GM23338 (cell line): ENCODE data around the gene G6PD. TPM values are rescaled to one million over a fixed set of nuclear protein-coding genes. Genes with fewer than 3 reads are reported as not detected.

Experiments used
- ATAC-seq: fragments of 200-7000 bp; cut with Tn5 transposase; 3 replicates; pipeline ENCODE4 v1.9.1; 2020
- DNase-seq: peaks from one replicate; pipeline ENCODE4 v3.0.0-alpha.2; 2015; ENCODE audit warnings: low spot score
- H2AFZ ChIP-seq: fragments of 200-600 bp; sonication (generic); 2 replicates; pipeline ENCODE4 v1.8.0; 2016; ENCODE audit warnings: antibody characterized with exemption, mild to moderate bottlenecking, moderate library complexity
- H3F3A ChIP-seq: fragments of 200-600 bp; sonication (generic); replicated peaks from 2 replicates; pipeline ENCODE4 v1.8.0; 2017; ENCODE audit warnings: antibody characterized with exemption, mixed run types, low read depth
- H3K27ac ChIP-seq: fragments of 200-600 bp; sonication (generic); 2 replicates; pipeline ENCODE4 v1.6.1; 2016; ENCODE audit warnings: low read depth
- H3K27me3 ChIP-seq: fragments of 200-600 bp; sonication (generic); 2 replicates; pipeline ENCODE4 v1.8.0; 2016; ENCODE audit warnings: mild to moderate bottlenecking, mixed run types, moderate library complexity; ENCODE audit not compliant: insufficient read depth
- H3K36me3 ChIP-seq: fragments of 200-600 bp; sonication (generic); 2 replicates; pipeline ENCODE4 v1.8.0; 2016; ENCODE audit warnings: mild to moderate bottlenecking; ENCODE audit not compliant: insufficient read depth
- H3K4me1 ChIP-seq: fragments of 200-600 bp; sonication (generic); 2 replicates; pipeline ENCODE4 v1.8.0; 2016; ENCODE audit warnings: mild to moderate bottlenecking, moderate library complexity; ENCODE audit not compliant: insufficient read depth
- H3K4me2 ChIP-seq: fragments of 200-600 bp; sonication (generic); 2 replicates; pipeline ENCODE4 v1.7.1; 2017; ENCODE audit warnings: mixed run types
- H3K4me3 ChIP-seq: fragments of 200-600 bp; sonication (generic); 2 replicates; pipeline ENCODE4 v1.6.1; 2016; ENCODE audit warnings: mixed run types
- H3K79me2 ChIP-seq: fragments of 200-600 bp; sonication (generic); replicated peaks from 2 replicates; pipeline ENCODE4 v1.8.0; 2017; ENCODE audit warnings: mild to moderate bottlenecking; ENCODE audit not compliant: insufficient read depth
- H3K9me2 ChIP-seq: fragments of 200-600 bp; sonication (generic); 2 replicates; pipeline ENCODE4 v1.8.0; 2017; ENCODE audit not compliant: insufficient read depth
- H4K20me1 ChIP-seq: fragments of 200-600 bp; sonication (generic); replicated peaks from 2 replicates; pipeline ENCODE4 v1.8.0; 2017; ENCODE audit warnings: mild to moderate bottlenecking; ENCODE audit not compliant: insufficient read depth
- H3K27ac Mint-ChIP-seq: 2 replicates; pipeline ENCODE4 v1.8.0; 2020; ENCODE audit warnings: inconsistent platforms, mild to moderate bottlenecking, moderate library complexity, mixed read lengths
- H3K27me3 Mint-ChIP-seq: 3 replicates; pipeline ENCODE4 v1.8.0; 2022; ENCODE audit warnings: low read depth, mild to moderate bottlenecking, moderate library complexity, mixed read lengths, inconsistent platforms; ENCODE audit not compliant: insufficient read depth, poor library complexity
- H3K36me3 Mint-ChIP-seq: 3 replicates; pipeline ENCODE4 v1.8.0; 2021; ENCODE audit warnings: low read depth, mild to moderate bottlenecking, inconsistent platforms, moderate library complexity, mixed read lengths
- H3K4me1 Mint-ChIP-seq: 3 replicates; pipeline ENCODE4 v1.8.0; 2020; ENCODE audit warnings: mild to moderate bottlenecking, inconsistent platforms, mixed read lengths
- H3K4me3 Mint-ChIP-seq: 3 replicates; pipeline ENCODE4 v1.8.0; 2021; ENCODE audit warnings: moderate library complexity, mild to moderate bottlenecking, inconsistent platforms, mixed read lengths
- H3K9me3 Mint-ChIP-seq: 3 replicates; pipeline ENCODE4 v1.8.0; 2020; ENCODE audit warnings: moderate library complexity, mild to moderate bottlenecking, inconsistent platforms, mixed read lengths
- CREB1 ChIP-seq: fragments of 250-450 bp; sonication (Bioruptor Pico); IDR thresholded peaks from 2 replicates; pipeline ENCODE4 v1.5.0; 2020; ENCODE audit warnings: low read depth, mild to moderate bottlenecking, moderate library complexity
- EZH2 ChIP-seq: fragments of 200-600 bp; sonication (generic); IDR thresholded peaks from one replicate; pipeline ENCODE4 v1.8.0; 2017; ENCODE audit warnings: antibody characterized with exemption, mild to moderate bottlenecking, low read depth; ENCODE audit not compliant: unreplicated experiment
- EZH2phosphoT487 ChIP-seq: fragments of 200-600 bp; sonication (generic); IDR thresholded peaks from one replicate; pipeline ENCODE4 v1.8.1; 2018; ENCODE audit warnings: antibody characterized with exemption; ENCODE audit not compliant: unreplicated experiment
- JUNB ChIP-seq: IDR thresholded peaks from one replicate; pipeline ENCODE4 v1.6.1; 2016; ENCODE audit warnings: antibody characterized with exemption; ENCODE audit not compliant: unreplicated experiment
- NANOG ChIP-seq: IDR thresholded peaks from 2 replicates; pipeline ENCODE4 v1.6.1; 2016; ENCODE audit warnings: antibody characterized with exemption, borderline replicate concordance
- POLR2AphosphoS5 ChIP-seq: IDR thresholded peaks from 2 replicates; pipeline ENCODE4 v1.6.1; 2016; ENCODE audit warnings: antibody characterized with exemption, low read depth
- STAT1 ChIP-seq: IDR thresholded peaks from one replicate; pipeline ENCODE4 v1.6.1; 2016; ENCODE audit warnings: antibody characterized with exemption; ENCODE audit not compliant: unreplicated experiment
- ZNF114 ChIP-seq: fragments of 250-450 bp; sonication (Bioruptor Pico); IDR thresholded peaks from 2 replicates; pipeline ENCODE4 v1.5.0; 2020; ENCODE audit warnings: mild to moderate bottlenecking, moderate library complexity
- ZNF331 ChIP-seq: fragments of 250-450 bp; sonication (Bioruptor Pico); IDR thresholded peaks from 2 replicates; pipeline ENCODE4 v1.5.0; 2020; ENCODE audit warnings: low read depth, mild to moderate bottlenecking, moderate library complexity
- polyA plus RNA-seq: library from polyadenylated mRNA; unstranded; fragments of >200 nt; fragmentation: Nextera tagmentation; extraction: Ambion mirVana; gene quantifications from 2 replicates; pipeline ENCODE4 v1.2.1, GENCODE V29; 2016
- total RNA-seq: library from RNA; depleted of rRNA; stranded (reverse); fragments of >200 nt; shearing (Covaris generic); gene quantifications from 2 replicates; pipeline ENCODE4 v1.2.3, GENCODE V29; 2014
- TF ChIP-seq, protein P1 (sequence below): IDR thresholded peaks from 2 replicates; pipeline ENCODE4 v1.6.1; 2016; ENCODE audit warnings: antibody characterized with exemption
- TF ChIP-seq, protein P2 (sequence below), 2 experiments: fragments of 200-600 bp in 1 of 2; sonication (generic) in 1 of 2; conservative IDR thresholded peaks; 2 replicates each; pipeline versions ENCODE4 v1.5.1 to v1.6.1; 2016 to 2017; ENCODE audit warnings: antibody characterized with exemption in 2 of 2, low read depth in 2 of 2, mild to moderate bottlenecking in 2 of 2, moderate library complexity in 1 of 2
- TF ChIP-seq, protein P3 (sequence below): IDR thresholded peaks from one replicate; pipeline ENCODE4 v1.6.1; 2018; ENCODE audit warnings: antibody characterized with exemption; ENCODE audit not compliant: unreplicated experiment
- TF ChIP-seq, protein P4 (sequence below): fragments of 250-450 bp; sonication (Bioruptor Pico); IDR thresholded peaks from 2 replicates; pipeline ENCODE4 v1.5.0; 2020; ENCODE audit warnings: mild to moderate bottlenecking, moderate library complexity

Gene G6PD
- total and polyA plus RNA-seq, 2 experiments from 2014 or later: 14.4 to 66.7 TPM

DNA sequence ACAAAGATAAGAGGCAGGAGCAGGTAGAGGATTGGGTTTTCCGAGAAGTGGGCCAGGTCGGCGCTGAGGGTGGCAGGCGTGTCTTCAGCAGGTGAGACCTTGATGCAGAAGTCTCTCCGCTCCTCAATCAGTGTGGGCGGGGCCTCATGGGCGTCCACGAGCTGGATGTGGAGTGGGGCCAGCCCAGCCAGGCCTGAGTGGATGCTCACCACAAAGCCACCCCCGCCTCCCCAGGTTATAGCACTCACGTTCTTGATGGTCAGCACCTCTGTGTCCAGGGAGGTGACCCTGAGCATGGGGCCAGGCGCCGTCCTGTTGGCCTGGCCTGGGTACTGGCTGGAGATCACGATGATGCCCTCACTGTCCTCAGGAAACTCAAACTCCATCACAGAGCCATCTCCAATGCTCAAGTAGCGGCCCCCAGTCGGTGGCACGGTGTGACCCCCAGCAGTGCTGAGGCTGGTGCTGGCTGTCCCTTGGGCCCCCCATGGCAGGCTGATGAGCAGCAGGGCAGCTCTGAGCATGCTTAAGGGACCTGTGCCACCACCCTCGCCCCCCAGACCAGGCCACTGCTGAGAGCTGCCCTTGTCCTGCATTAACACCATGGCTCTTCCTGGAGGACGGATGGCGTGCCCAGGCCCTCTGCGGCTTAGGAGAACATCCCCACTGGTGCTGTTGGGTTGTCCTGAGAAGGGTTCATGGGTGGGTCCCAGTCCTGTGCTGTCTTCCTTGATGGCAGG, 58.1 kb downstream of the G6PD start:
- no peak overlapping the region for H3K27ac ChIP-seq

More for the DNA sequence above, 58.1 kb downstream of the G6PD start:
- Histone ChIP-seq H2AFZ (no peak overlapping the region), H4K20me1 (no peaks in the 10 kb centered on the region; the same call in 1 of the 2 replicates), H3K79me2 (no peaks in the 10 kb centered on the region), H3K9me2 (no peaks in the 10 kb centered on the region), H3K36me3 (no peaks in the 10 kb centered on the region), H3K4me2 (no peak overlapping the region), H3F3A (no peaks in the 10 kb centered on the region), H3K4me1 (no peaks in the 10 kb centered on the region), H3K4me3 (no peak overlapping the region), H3K27me3 (no peaks in the 10 kb centered on the region)
- ATAC-seq (no peak), DNase-seq (no peak)
- no peaks in the 10 kb centered on the region for H3K9me3 Mint-ChIP-seq
- H3K4me1 Mint-ChIP-seq: peaks cover 4% of the 10 kb centered on the region; the same call in 2 of the 3 replicates
- no peak overlapping the region for H3K4me3 Mint-ChIP-seq
- H3K27ac Mint-ChIP-seq: no peak overlapping the region
- TF ChIP-seq EZH2 (no peak), ZNF331 (no peak), CREB1 (CRISPR knock-in tag) (no peak), ZNF114 (CRISPR knock-in tag) (no peak), EZH2phosphoT487 (no peak), POLR2AphosphoS5 (no peak), JUNB (no peak), STAT1 (no peak), NANOG (no peak)
- TF ChIP-seq, protein P1, sequence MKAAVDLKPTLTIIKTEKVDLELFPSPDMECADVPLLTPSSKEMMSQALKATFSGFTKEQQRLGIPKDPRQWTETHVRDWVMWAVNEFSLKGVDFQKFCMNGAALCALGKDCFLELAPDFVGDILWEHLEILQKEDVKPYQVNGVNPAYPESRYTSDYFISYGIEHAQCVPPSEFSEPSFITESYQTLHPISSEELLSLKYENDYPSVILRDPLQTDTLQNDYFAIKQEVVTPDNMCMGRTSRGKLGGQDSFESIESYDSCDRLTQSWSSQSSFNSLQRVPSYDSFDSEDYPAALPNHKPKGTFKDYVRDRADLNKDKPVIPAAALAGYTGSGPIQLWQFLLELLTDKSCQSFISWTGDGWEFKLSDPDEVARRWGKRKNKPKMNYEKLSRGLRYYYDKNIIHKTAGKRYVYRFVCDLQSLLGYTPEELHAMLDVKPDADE: no peak
- TF ChIP-seq, protein P2, sequence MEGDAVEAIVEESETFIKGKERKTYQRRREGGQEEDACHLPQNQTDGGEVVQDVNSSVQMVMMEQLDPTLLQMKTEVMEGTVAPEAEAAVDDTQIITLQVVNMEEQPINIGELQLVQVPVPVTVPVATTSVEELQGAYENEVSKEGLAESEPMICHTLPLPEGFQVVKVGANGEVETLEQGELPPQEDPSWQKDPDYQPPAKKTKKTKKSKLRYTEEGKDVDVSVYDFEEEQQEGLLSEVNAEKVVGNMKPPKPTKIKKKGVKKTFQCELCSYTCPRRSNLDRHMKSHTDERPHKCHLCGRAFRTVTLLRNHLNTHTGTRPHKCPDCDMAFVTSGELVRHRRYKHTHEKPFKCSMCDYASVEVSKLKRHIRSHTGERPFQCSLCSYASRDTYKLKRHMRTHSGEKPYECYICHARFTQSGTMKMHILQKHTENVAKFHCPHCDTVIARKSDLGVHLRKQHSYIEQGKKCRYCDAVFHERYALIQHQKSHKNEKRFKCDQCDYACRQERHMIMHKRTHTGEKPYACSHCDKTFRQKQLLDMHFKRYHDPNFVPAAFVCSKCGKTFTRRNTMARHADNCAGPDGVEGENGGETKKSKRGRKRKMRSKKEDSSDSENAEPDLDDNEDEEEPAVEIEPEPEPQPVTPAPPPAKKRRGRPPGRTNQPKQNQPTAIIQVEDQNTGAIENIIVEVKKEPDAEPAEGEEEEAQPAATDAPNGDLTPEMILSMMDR (conservative IDR thresholded peaks at IDR 0.05; ENCODE audit: low read depth in 2 of 2): no peak
- TF ChIP-seq, protein P3, sequence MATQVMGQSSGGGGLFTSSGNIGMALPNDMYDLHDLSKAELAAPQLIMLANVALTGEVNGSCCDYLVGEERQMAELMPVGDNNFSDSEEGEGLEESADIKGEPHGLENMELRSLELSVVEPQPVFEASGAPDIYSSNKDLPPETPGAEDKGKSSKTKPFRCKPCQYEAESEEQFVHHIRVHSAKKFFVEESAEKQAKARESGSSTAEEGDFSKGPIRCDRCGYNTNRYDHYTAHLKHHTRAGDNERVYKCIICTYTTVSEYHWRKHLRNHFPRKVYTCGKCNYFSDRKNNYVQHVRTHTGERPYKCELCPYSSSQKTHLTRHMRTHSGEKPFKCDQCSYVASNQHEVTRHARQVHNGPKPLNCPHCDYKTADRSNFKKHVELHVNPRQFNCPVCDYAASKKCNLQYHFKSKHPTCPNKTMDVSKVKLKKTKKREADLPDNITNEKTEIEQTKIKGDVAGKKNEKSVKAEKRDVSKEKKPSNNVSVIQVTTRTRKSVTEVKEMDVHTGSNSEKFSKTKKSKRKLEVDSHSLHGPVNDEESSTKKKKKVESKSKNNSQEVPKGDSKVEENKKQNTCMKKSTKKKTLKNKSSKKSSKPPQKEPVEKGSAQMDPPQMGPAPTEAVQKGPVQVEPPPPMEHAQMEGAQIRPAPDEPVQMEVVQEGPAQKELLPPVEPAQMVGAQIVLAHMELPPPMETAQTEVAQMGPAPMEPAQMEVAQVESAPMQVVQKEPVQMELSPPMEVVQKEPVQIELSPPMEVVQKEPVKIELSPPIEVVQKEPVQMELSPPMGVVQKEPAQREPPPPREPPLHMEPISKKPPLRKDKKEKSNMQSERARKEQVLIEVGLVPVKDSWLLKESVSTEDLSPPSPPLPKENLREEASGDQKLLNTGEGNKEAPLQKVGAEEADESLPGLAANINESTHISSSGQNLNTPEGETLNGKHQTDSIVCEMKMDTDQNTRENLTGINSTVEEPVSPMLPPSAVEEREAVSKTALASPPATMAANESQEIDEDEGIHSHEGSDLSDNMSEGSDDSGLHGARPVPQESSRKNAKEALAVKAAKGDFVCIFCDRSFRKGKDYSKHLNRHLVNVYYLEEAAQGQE: no peak
- TF ChIP-seq, protein P4, sequence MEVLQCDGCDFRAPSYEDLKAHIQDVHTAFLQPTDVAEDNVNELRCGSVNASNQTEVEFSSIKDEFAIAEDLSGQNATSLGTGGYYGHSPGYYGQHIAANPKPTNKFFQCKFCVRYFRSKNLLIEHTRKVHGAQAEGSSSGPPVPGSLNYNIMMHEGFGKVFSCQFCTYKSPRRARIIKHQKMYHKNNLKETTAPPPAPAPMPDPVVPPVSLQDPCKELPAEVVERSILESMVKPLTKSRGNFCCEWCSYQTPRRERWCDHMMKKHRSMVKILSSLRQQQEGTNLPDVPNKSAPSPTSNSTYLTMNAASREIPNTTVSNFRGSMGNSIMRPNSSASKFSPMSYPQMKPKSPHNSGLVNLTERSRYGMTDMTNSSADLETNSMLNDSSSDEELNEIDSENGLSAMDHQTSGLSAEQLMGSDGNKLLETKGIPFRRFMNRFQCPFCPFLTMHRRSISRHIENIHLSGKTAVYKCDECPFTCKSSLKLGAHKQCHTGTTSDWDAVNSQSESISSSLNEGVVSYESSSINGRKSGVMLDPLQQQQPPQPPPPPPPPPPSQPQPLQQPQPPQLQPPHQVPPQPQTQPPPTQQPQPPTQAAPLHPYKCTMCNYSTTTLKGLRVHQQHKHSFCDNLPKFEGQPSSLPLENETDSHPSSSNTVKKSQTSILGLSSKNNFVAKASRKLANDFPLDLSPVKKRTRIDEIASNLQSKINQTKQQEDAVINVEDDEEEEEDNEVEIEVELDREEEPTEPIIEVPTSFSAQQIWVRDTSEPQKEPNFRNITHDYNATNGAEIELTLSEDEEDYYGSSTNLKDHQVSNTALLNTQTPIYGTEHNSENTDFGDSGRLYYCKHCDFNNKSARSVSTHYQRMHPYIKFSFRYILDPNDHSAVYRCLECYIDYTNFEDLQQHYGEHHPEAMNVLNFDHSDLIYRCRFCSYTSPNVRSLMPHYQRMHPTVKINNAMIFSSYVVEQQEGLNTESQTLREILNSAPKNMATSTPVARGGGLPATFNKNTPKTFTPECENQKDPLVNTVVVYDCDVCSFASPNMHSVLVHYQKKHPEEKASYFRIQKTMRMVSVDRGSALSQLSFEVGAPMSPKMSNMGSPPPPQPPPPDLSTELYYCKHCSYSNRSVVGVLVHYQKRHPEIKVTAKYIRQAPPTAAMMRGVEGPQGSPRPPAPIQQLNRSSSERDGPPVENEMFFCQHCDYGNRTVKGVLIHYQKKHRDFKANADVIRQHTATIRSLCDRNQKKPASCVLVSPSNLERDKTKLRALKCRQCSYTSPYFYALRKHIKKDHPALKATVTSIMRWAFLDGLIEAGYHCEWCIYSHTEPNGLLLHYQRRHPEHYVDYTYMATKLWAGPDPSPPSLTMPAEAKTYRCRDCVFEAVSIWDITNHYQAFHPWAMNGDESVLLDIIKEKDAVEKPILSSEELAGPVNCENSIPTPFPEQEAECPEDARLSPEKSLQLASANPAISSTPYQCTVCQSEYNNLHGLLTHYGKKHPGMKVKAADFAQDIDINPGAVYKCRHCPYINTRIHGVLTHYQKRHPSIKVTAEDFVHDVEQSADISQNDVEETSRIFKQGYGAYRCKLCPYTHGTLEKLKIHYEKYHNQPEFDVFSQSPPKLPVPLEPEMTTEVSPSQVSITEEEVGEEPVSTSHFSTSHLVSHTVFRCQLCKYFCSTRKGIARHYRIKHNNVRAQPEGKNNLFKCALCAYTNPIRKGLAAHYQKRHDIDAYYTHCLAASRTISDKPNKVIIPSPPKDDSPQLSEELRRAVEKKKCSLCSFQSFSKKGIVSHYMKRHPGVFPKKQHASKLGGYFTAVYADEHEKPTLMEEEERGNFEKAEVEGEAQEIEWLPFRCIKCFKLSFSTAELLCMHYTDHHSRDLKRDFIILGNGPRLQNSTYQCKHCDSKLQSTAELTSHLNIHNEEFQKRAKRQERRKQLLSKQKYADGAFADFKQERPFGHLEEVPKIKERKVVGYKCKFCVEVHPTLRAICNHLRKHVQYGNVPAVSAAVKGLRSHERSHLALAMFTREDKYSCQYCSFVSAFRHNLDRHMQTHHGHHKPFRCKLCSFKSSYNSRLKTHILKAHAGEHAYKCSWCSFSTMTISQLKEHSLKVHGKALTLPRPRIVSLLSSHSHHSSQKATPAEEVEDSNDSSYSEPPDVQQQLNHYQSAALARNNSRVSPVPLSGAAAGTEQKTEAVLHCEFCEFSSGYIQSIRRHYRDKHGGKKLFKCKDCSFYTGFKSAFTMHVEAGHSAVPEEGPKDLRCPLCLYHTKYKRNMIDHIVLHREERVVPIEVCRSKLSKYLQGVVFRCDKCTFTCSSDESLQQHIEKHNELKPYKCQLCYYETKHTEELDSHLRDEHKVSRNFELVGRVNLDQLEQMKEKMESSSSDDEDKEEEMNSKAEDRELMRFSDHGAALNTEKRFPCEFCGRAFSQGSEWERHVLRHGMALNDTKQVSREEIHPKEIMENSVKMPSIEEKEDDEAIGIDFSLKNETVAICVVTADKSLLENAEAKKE (CRISPR knock-in tag): no peak
- peaks cover 3% of the 10 kb centered on the region; the same call in 2 of the 3 replicates for H3K36me3 Mint-ChIP-seq
- H3K27me3 Mint-ChIP-seq: peaks cover 15% of the 10 kb centered on the region
